GM19452 (cell line): ENCODE measurements around the gene VAMP4.
"Not testable (repeated sequence)": the region's sequence is repeated elsewhere in the genome, so short reads cannot be mapped to it uniquely, and the experiment has no call there.

Experiments used
- ATAC-seq: cut with Tn5 transposase; IDR thresholded peaks from one replicate; pipeline ENCODE4 v1.9.1; 2021; ENCODE audit not compliant: unreplicated experiment

VAMP4 gene

GRCh38 chr1:171753182-171753581 lies 11.3 kb upstream of the VAMP4 start:
- ATAC-seq: no peak

DNA sequence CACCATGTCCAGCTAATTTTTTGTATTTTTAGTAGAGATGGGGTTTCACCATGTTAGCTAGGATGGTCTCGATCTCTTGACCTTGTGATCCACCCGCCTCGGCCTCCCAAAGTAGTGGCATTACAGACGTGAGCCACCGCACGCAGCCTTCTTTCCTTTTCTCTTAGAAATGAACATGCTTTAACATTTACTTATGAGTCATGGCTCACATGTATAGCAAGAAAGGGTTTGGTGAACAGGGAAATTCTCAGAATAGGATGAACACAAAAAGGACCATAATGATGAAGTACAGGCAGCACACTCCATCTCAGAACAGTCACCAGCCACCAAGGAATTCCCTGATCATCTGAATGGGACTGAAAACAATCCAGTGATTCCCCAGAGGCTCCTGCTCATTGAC lies 9.4 kb upstream of the VAMP4 start:
- ATAC-seq: no peak

- ATAC-seq: no peak
Measured at GRCh38 chr1:171748651-171749050, 6.8 kb upstream of the VAMP4 start.

DNA sequence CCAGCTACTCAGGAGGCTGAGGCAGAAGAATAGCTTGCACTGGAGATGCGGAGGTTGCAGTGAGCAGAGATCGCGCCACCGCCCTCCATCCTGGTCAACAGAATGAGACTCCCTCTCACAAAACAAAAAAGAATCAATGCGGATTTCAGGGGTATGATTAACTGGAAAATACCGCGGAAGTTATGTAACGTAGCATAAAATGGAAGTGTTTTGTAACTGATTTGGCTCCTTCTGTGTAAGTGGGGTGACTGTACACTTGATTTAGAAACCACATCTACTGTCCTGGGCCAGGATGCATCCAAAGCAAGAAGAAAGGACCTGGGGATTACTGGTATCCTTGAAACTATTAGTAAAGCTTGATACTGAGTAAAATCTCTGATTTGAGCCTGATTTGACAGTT lies 3.1 kb upstream of the VAMP4 start:
- no peak for ATAC-seq

DNA sequence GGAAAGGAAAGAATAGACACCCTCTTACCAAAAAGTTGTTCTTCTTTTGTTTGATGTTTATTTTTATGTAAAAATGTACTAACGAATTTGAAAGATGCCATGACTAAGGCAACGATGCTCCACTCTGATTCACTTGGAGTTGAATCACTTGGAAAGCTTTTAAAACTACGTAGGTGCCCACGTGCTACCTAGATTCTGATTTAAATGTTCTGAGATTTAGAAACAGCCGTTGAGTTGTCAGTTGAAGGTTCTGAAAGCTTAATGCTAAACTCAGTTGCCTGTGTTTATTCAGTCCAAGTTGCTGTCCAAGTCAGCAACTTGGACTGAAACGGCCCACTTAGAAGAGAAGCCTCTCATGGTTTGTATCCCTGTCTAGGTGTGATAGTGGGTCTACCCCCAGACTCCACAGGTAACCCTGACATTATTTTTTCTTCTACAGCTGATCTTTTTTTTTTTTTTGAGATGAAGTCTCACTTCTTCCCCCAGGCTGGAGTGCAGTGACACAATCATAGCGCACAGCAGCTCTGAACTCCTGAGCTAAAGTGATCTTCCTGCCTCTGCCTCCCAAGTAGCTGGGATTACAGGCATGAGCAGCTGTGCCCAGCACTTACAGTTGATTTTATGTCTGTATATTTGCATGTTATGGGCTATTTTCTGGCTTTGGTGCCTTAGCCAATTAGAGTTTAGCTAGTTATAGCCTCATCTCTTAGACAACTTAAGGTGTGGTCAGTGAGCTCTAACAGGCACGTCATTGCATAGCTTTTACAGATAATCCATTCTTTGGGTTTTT lies 1.4 kb upstream of the VAMP4 start:
- no peak for ATAC-seq

- peak; percentile 1 for ATAC-seq
Measured at GRCh38 chr1:171742577-171742922, 685 bp upstream of the VAMP4 start.

DNA sequence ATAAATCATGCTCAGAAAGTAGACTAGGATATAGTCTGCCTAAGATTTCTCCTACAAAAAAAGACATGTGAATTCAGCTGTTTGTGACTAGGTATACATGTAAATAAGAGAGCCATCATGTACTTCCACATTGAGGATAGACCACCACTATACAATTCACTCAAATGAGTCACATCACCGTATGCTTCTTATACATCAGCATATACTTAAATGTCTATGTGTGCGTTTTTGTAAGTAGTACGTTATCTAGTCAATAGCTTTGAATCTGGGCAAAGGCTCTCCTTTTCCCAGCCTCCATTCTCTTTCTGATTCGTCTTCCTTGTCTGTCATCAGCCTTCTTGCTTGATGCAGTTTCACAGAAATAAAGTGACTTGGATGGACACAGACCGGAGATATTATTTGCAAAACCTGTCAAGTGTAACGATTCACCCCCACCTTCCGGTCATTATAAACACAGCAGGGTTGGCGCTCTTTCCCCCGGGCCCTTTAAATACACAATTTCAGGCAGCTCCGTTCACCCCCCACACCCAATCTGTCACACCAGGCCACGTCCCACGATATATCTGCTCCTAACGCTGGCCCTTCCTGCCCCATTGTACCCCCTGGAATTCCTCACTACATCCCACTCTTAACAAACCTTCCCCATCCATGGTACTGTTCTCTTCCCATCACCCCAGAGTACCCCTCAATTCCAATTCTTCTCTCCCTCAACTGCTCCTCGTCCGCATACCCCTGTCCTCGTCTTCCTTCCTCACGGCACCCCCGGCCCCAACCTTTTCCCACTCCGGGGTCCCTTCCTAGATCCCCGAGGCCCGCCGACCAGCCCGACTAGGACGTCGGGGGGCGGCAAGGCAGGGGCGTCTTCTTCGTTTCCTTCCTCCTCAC lies 636 bp downstream of the VAMP4 start:
- peak; percentile 36 for ATAC-seq

DNA sequence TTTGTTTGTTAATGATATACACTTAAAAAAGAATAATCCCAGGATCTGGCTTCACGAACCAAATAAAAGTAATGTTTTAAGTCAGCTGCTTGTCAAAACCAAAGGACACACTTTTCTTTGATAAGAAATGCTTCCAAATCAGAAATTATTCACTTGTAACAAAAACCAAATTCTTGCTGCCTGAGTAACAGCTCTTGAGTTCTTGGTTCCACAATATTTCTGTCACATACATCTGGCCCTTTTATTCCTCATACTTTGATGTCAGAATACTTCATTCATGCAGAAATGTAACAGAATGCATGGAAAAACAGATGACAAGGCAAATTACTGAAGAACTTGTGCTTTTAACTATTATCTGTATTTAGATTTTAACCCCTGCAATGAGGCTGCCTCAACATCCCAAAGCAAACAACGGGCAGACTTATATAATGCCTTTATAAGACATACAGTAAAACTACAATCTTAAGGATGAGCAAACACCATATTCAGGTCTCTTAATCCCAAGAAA lies 1.5 kb downstream of the VAMP4 start:
- ATAC-seq: no peak

GRCh38 chr1:171739656-171740055 lies 2.2 kb downstream of the VAMP4 start:
- no peak for ATAC-seq

- ATAC-seq: no peak
Measured at GRCh38 chr1:171738911-171739310, 3.0 kb downstream of the VAMP4 start.

GRCh38 chr1:171736196-171736595 lies 5.7 kb downstream of the VAMP4 start:
- ATAC-seq: no peak

DNA sequence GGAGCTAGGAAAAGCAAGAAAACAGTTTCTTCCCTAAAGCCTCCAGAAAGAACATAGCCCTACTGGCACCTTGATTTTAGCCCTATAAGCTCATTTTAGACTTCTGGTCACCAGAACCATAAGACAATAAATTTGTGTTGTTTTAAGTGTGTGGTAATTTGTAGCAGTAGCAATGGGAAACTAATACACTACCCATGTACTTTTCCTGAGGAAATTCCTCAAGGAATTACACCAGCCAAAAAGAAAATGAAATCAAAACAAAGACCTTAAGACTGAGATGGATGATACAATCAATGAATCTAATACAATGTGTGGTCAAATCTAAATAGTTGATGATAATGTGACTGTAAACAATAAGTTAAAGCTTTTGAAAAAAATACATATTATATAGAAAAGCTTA lies 11.8 kb downstream of the VAMP4 start:
- no peak for ATAC-seq

- ATAC-seq: no peak
Measured at GRCh38 chr1:171727778-171728177, 14.1 kb downstream of the VAMP4 start.

DNA sequence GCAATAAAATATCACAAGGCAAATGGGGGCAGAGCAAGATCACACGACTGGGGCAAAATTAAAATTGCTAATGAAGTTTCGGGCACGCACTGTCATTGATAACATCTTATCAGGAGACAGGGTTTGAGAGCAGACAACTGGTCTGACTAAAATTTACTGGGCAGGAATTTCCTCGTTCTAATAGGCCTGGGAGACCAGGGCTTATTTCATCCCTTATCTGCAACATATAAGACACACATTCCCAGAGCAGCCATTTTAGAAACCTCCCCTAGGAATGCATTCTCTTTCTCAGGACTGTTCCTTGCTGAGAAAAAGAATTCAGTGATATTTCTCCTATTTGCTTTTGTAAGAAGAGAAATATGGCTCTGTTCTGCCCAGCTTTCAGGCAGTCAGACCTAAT lies 18.7 kb downstream of the VAMP4 start:
- ATAC-seq: not testable (repeated sequence)

DNA sequence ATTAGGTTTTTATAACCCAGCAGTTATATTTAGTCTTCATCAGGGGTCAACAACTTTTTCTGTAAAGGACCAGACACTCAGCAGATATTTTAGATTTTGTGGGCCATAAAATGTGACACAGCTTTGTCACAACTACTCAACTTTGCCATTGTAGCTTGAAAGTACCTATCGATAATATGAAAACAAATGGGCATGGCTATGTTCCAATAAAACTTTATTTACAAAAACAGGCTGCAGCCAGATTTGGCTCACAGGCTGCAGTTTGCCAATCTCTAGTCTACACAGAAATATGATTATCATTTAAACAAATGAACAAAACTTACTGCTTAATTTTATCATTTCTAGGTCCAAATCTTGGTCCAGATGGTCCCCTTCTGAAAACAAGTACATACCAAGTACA lies 23.0 kb downstream of the VAMP4 start:
- no peak for ATAC-seq

DNA sequence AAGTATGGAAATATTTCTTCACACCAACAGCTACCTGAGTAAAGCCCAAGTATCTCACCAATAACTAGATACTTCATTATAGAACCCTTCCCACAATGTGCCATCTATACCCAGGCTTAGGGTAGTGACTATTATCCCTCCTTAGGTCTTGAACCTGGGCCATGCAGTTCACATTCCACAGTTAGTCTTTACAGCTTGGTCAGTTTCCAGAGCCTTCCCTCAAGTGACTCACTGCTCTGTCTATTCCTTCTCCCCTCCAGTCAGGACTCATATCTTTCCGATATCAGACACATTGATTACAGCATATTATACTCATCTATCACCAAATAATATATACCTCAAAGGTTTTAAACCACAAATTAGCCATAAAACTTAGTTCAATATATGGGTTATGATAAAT lies 23.6 kb downstream of the VAMP4 start:
- no peak for ATAC-seq

DNA sequence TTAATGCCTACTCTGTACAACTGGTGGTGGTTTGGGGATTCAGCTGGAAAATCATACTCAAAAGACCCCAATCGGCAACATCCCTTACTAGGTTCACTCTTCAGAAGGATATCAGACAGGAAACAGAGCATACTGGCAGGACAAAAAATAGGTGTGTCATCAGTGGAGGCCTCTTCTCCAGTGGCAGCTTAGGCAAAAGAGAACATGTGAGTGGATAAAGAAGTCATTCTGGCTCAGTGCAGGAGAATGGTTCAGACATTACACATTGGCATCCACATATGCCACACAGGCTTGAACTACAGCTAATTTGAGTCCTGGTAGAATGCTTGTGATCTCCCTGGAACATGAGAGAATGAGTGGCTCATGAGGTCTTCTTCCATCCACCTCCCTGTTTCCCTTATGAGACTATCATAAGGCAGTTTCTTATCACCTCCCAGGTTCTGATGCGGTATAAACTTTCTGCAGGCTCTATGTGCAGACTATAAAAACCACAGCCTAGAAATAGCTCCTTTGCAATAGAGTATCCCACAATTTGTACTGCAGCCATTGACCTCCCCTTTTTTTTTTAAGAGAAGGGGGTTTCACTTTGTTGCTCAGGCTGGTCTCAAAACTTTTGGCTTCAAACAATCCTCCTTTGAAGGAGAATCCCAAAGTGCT lies 24.7 kb downstream of the VAMP4 start:
- no peak for ATAC-seq

DNA sequence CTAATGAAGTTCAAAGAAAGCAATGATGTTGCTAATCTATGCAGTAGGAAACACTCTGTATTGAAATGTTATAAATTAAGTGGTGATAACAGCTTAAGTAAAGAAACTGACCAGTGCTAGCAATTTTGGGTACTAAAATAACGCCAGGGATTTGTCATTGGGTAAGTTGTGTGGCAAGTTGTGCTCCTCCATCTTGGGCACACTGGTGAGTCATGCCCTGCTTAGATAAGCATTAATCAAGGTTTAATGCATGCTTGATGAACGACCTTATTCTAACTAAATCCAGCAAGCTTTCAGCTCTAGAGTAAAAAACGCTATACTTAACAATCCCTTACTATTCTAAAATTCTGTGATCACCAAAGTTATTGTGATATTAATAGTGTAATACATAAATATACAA lies 25.2 kb downstream of the VAMP4 start:
- no peak for ATAC-seq

- no peak for ATAC-seq
Measured at GRCh38 chr1:171715813-171716251, 26.0 kb downstream of the VAMP4 start.

DNA sequence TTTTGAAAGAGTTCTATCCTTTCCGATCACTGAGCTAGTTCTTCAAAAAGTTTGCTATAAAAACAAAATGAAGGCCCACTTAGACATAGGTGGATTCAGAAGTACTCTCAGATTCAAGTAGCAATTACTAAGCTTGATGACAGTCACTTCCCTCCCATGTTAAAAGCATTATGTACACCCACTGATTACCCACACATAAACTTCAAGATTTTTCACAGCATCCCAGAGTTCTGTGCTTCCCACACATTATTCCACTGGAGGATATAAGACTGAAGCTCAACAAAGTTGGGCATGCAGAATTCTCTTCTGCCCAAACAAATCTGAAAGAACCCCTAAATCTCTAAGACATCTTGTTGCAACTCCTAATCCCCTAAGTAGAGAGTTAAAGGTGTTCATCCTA lies 29.5 kb downstream of the VAMP4 start:
- no peak for ATAC-seq

GRCh38 chr1:171711643-171712042 lies 30.2 kb downstream of the VAMP4 start:
- no peak for ATAC-seq

DNA sequence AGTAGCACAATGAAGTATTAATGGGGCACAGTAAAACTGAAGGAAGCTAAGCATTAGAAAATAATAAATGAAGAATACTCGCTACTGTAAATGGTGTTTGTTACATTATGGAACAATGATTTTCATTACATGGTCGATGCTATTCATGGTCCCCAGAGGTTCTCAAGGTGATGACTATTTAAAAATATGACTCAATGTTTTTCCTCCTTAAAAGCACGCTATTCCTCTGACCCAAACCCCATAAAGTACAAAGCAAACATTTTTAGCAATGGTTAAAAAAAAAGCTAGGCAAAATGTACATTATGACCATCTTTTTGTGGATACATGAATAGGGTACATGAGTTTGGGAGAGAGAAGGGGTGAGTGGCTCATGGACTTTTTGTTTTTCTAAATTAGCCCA lies 34.3 kb downstream of the VAMP4 start:
- no peak for ATAC-seq
